ENCODE data around the gene MYH15. TPM values are rescaled to one million over a fixed set of nuclear protein-coding genes. Genes with fewer than 3 reads are reported as not detected.

Gene MYH15
- total and polyA plus RNA-seq, 8 donors: 0.05 to 0.70 (median 0.32) TPM

DNA sequence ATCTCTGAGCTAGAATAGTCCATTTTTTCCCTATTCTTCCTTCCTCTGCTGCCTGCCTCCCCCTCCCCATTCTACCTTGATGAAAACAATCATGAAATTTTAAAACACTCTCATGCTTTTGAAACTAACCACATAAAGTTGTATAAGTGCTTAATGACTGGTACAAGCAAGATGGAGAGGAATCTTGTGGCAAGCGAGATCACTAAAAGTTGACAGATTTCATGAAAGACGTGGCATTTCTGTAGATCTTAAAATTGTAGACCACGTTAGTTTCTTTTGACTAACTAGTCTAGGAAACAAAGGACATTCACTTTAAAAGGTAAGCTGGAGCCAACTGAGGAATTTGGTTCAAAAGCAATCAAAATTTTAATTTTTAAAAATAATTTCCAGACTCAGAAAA lies 178.6 kb downstream of the MYH15 start:
- Histone ChIP-seq H3K4me1 (no peaks in the 10 kb centered on the region), H3K36me3 (no peaks in the 10 kb centered on the region), H3K4me3 (no peak overlapping the region), H3K9me3 (no peaks in the 10 kb centered on the region), H3K27ac (no peak overlapping the region), H3K27me3 (no peaks in the 10 kb centered on the region)
- ATAC-seq: no peak
- TF ChIP-seq, protein P1, sequence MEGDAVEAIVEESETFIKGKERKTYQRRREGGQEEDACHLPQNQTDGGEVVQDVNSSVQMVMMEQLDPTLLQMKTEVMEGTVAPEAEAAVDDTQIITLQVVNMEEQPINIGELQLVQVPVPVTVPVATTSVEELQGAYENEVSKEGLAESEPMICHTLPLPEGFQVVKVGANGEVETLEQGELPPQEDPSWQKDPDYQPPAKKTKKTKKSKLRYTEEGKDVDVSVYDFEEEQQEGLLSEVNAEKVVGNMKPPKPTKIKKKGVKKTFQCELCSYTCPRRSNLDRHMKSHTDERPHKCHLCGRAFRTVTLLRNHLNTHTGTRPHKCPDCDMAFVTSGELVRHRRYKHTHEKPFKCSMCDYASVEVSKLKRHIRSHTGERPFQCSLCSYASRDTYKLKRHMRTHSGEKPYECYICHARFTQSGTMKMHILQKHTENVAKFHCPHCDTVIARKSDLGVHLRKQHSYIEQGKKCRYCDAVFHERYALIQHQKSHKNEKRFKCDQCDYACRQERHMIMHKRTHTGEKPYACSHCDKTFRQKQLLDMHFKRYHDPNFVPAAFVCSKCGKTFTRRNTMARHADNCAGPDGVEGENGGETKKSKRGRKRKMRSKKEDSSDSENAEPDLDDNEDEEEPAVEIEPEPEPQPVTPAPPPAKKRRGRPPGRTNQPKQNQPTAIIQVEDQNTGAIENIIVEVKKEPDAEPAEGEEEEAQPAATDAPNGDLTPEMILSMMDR (IDR thresholded peaks at IDR 0.05): no peak
- intact Hi-C loops (cut with DNase I): no loop called here
- no peak for DNase-seq

Other genes starting within 250 kb of the MYH15 start
- gene HHLA2, start 214.0 kb downstream of the MYH15 start, total RNA-seq: 1 to 10 TPM; 1.5 to 2.5 TPM
- gene HHLA2, start 214.0 kb downstream of the MYH15 start, polyA plus RNA-seq (ENCODE audit: insufficient read length in 6 of 6): 1 to 10 TPM in 4 of 6 donors, under 1 TPM in 2; 0.47 to 3.0 (median 2.4) TPM
- gene CIP2A, start 78.8 kb upstream of the MYH15 start, total RNA-seq: 1 to 10 TPM; 3.8 to 5.6 TPM
- gene CIP2A, start 78.8 kb upstream of the MYH15 start, polyA plus RNA-seq (ENCODE audit: insufficient read length in 6 of 6): 10 to 100 TPM; 14.0 to 26.1 (median 19.9) TPM
- 10 to 100 TPM; 11.5 to 12.1 TPM for gene DZIP3, start 79.1 kb upstream of the MYH15 start, total RNA-seq
- gene DZIP3, start 79.1 kb upstream of the MYH15 start, polyA plus RNA-seq (ENCODE audit: insufficient read length in 6 of 6): 10 to 100 TPM; 26.0 to 32.8 (median 29.7) TPM
- not detected for gene RETNLB, start 246.8 kb upstream of the MYH15 start, total RNA-seq
- gene RETNLB, start 246.8 kb upstream of the MYH15 start, polyA plus RNA-seq (ENCODE audit: insufficient read length in 6 of 6): not detected

All from left lung (tissue), 10 donors.